GM12891 (cell line): ENCODE results near the gene RNASE7.

ENCODE experiments used
- DNase-seq: peaks from one replicate; pipeline ENCODE4 v3.0.0; 2011; ENCODE audit warnings: low spot score; ENCODE audit not compliant: insufficient read length
- FAIRE-seq: peaks from 2 replicates; lab custom pipeline; 2011; peaks lifted over from hg19 to GRCh38; lab: Jason Lieb, UNC
- PAX5 ChIP-seq: IDR thresholded peaks from 2 replicates; pipeline ENCODE4 v1.6.1; 2011; ENCODE audit warnings: low read length, moderate library complexity, mild to moderate bottlenecking; ENCODE audit not compliant: insufficient read depth, severe bottlenecking
- POLR2A ChIP-seq: IDR thresholded peaks from 2 replicates; pipeline ENCODE4 v1.6.1; 2011; ENCODE audit warnings: low read depth, low read length, control low read depth
- POLR2AphosphoS5 ChIP-seq: IDR thresholded peaks from 2 replicates; pipeline ENCODE4 v1.6.1; 2011; ENCODE audit warnings: low read depth, low read length, control low read depth
- POU2F2 ChIP-seq: IDR thresholded peaks from 2 replicates; pipeline ENCODE4 v1.6.1; 2011; ENCODE audit warnings: low read depth, mild to moderate bottlenecking, control low read depth, low read length, moderate library complexity
- SPI1 ChIP-seq: IDR thresholded peaks from 2 replicates; pipeline ENCODE4 v1.6.1; 2011; ENCODE audit warnings: low read depth, low read length, control low read depth
- TAF1 ChIP-seq: IDR thresholded peaks from 2 replicates; pipeline ENCODE4 v1.6.1; 2011; ENCODE audit warnings: low read depth, low read length, control low read depth

Gene RNASE7

DNA sequence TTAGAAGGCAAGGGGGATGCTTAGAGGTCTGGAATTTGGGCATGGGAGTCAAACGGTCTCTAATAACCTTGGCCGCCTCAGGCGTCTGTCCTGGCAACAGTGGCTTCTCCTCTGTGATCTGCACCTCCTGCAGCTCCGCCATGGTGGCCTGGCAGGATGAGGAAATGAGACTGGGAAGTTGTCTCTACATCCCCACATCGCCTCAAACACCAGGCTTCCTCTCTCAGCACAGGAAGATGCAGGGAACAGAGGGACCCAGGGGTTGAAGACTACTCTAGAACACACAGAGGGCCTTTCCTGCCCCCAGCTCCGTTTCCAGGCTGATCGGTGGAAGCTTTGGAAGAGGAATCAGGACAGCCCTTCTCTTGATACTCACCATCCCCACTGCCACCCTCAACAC lies 19.0 kb upstream of the RNASE7 start:
- TF ChIP-seq SPI1, result no peak
- TF ChIP-seq TAF1, result no peak
- TF ChIP-seq PAX5, result no peak
- no peak for TF ChIP-seq POU2F2
- TF ChIP-seq POLR2AphosphoS5, result no peak
- no peak for TF ChIP-seq POLR2A
- DNase-seq (no peak), FAIRE-seq (no peak)

DNA sequence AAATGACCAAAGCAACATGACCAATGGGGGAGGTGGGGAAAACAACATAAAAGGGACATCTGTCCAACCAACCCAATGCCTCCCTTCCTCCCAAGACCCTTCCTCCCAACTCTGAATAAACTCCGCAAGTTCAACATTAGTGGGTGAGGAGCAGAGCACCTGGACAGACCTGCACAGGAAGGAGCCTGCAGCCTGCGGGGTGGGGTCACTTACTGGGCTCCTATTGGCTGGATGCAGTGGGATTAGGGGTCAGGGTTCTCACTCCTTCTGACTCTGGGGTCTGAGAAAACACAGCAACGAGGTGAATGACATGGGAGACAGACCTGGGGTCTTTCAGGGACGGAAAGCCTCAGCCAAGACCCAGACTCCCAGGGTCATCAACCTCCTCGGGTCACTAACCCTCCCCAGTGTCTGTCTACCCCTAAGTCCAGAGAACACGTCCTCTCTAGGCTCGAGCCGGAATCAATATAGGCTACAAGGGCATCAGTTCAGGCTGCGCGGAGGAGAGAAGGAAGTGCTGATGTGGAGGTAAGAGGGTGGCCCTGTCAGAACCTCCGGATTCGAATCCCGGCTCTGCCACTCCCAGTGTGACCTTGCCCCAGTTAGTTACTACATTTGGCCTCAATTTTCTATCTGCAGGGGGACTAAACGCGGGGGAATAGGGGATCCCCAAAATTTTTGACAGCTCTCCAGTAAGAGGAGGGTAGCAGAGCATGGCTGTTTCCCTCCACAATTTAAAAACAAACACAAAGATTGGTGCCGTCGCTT lies 18.2 kb upstream of the RNASE7 start:
- TF ChIP-seq SPI1 (no peak), POLR2A (no peak), POU2F2 (no peak), POLR2AphosphoS5 (no peak), TAF1 (no peak), PAX5 (no peak)
- no peak for DNase-seq
- FAIRE-seq, result no peak

DNA sequence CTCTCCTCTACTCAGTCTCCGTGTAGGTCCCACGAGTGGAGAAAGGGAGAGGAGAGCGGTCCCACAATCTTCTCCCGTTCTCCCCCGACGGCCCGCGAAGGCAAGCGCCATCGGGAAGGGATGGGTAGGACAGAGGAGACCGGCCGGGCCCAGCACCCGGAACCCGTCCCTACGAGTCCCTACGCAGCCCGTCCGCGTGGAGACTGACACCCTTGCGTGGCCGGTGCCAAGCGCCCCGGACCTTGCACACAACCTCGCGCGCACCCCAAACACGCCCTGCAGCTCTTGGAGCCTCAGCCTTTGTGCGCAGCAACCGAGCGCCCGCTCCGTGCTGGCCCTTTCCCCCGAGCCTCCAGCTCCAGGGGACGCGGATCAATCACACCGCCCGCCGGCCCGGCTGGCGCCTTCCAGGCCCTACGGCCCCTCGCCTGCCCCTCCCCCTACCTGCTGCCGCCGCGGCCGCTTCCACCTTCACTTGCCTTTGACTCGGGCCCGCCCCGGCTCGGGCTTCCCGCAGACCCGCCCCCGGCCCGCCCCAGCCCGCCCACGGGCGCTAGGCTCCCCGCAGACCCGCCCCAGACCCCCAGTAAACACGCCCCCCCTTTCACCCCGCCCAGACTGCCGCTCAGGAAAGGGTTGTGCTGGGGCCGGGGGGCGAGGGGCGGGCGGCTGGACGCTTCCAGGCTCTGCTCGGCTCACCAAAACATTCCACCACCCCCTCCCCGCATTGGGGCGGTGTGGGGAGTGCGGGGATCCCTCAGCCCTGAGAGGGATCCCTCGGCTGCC lies 17.4 kb upstream of the RNASE7 start, which contains the start of gene NDRG2:
TSS of gene NDRG2 (minus strand) at position 477 of the 786 bp plus-strand sequence. CDS start 1,746 bp downstream, outside the sequence.
- DNase-seq (peak; percentile 76), FAIRE-seq (no peak)
- TF ChIP-seq PAX5 (no peak), SPI1 (no peak), POU2F2 (no peak), POLR2AphosphoS5 (no peak), POLR2A (no peak), TAF1 (no peak)

DNA sequence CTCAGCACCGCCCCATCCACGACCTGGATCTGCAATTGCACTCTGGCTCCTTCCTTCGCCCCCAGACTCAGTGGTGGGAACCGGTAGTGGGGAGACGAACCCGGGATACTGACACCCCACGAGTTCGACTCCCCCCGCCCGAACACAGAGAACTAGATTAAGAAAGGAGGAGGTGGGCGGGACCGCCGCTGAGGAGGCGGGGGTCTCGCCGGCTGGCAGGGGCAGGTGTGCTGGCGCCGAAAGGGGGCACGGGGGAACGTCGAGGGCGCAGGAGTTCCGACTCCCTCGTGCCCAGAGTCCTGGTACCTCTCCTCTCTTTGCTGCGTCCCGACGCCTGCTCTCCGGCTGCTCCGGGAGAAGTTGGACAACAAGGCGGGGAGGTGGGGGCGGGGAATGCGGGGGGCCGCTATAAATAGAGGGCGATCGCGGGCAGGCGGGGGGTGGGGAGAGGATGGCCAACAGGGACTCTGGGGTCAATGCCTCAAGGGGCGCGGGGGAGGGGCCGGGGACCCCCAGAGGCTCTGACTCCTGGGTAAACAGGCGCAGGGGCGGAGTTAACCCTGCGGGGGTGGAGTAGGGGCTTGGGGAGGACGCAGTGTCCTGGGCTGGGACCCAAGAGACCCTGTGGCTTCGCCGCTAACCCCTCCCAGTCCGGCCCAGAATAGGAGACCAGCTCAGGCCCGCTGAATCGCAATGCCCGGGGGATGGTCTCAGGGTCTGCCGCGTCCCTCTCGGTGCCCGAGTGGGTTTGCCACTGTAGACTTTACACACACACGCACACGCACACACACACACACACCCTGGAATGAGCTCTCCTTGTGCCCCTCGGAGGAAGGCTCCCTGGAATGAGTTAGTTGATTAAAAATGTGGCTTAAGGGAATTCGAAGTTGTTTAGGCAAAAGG lies 16.5 kb upstream of the RNASE7 start:
- FAIRE-seq (no peak), DNase-seq (no peak)
- TF ChIP-seq PAX5 (no peak), POU2F2 (no peak), POLR2A (no peak), TAF1 (no peak), POLR2AphosphoS5 (no peak), SPI1 (no peak)

DNA sequence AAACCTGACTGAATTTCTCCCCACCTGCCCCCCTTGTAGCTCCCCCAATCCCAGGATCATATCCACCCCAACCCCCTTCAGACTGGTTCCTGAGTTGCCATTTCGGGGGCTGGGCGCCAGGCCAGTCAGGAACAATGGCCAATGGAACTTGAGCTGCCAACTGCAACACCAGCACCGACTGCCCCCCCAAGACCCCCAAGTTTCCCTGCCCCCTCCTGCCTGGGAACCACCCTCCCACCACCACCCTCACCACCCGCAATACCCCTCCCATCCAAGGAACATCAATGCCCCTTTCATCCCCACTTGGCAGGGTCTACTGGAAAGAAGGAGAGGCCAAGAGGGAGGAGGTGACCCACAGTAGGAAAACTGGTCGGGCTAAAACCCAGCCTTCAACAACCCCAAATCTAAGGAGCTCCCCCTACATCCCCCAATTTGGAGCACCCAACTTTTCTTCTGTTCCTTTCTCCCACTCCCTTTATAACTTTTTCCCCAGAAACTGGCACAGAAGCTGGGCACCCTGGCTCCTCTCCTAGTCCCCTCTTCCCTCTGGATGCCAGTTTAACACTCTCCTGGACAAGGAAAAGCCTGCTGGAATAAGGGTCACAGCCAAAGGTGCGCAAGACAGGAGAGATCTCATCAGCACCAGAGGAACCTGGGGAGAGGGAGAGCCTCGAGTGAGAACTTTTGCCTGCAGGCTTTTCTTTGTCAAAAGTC lies 15.7 kb upstream of the RNASE7 start:
- FAIRE-seq (no peak), DNase-seq (no peak)
- TF ChIP-seq POLR2AphosphoS5, result no peak
- no peak for TF ChIP-seq TAF1
- TF ChIP-seq POLR2A, result no peak
- TF ChIP-seq PAX5, result no peak
- TF ChIP-seq SPI1, result no peak
- TF ChIP-seq POU2F2, result no peak

DNA sequence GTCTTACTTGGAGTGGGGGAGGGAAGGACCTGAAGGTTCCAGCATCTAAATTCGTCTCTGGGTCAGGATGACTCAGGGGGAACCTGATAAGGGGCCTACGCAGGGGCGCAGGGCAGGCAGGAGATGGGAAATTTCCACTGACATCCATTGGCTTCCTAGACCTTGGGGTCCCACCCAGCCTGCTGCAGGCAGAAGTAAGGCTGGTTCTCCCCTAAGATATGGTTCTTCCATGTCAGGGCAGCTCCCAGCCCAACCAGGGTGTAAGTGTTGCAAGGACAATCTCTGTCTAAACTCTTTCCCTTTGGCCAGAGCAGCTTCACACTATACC lies 15.2 kb upstream of the RNASE7 start:
- FAIRE-seq (no peak), DNase-seq (no peak)
- no peak for TF ChIP-seq POLR2AphosphoS5
- no peak for TF ChIP-seq POU2F2
- no peak for TF ChIP-seq SPI1
- no peak for TF ChIP-seq POLR2A
- no peak for TF ChIP-seq TAF1
- no peak for TF ChIP-seq PAX5

DNA sequence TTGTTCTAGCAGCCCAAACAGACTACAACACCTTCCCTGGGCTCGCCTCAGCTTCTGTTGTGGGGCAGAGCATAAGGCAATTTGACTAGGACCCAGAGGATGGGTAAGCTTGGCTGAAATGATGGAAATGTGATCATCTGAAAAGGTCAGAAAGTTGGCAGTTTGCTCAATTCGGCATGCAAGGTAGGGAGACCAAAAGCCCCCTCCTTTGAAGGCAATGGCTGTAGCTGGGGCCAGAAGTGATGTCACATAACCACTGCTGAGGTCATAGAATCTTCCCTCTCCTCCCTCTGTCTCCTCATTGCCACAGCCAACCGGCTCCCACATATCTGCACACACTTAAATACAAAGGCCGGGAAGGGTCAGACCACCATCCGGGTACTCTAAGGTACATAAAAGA lies 12.2 kb upstream of the RNASE7 start, which contains the start of gene TPPP2:
TSS of gene TPPP2 (plus strand) at position 301 of the 400 bp plus-strand sequence. CDS start 365 bp downstream, outside the sequence.
- FAIRE-seq (no peak), DNase-seq (no peak)
- TF ChIP-seq POU2F2, result no peak
- TF ChIP-seq SPI1, result no peak
- no peak for TF ChIP-seq TAF1
- no peak for TF ChIP-seq PAX5
- TF ChIP-seq POLR2AphosphoS5, result no peak
- no peak for TF ChIP-seq POLR2A

DNA sequence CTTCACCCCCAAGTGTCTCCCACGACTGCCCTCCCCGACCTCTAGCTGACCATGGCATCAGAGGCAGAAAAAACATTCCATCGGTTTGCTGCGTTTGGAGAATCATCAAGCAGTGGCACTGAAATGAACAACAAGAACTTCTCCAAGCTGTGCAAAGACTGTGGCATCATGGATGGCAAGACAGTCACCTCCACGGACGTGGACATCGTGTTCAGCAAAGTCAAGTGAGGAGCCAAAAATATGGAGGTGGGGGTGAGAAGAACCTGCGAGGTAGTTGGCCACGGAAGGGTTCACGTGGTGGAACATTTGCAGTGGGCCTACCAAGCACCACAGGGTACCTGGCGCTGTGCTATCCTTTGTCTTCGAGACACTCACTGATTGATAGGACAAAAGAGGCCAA lies 11.6 kb upstream of the RNASE7 start:
- TF ChIP-seq POLR2A (no peak), POLR2AphosphoS5 (no peak), PAX5 (no peak), TAF1 (no peak), SPI1 (no peak), POU2F2 (no peak)
- FAIRE-seq (no peak), DNase-seq (no peak)
